Choroid plexus epithelial cell (primary cell): ENCODE measurements around the gene SMTNL2.
"Not testable (repeated sequence)": the region's sequence is repeated elsewhere in the genome, so short reads cannot be mapped to it uniquely, and the experiment has no call there.

Experiments
- DNase-seq: peaks from one replicate; pipeline ENCODE4 v3.0.0-alpha.2; 2010; ENCODE audit warnings: low read depth
- H3K4me3 ChIP-seq: 2 replicates; pipeline ENCODE4 v1.5.1; 2011; ENCODE audit warnings: low read depth, mild to moderate bottlenecking, control low read depth, low read length, moderate library complexity
- CTCF ChIP-seq: conservative IDR thresholded peaks from 2 replicates; pipeline ENCODE4 v1.5.1; 2011; ENCODE audit warnings: low read depth, mild to moderate bottlenecking, control low read depth, inconsistent platforms, low read length, moderate library complexity

SMTNL2 gene

GRCh38 chr17:4590981-4591453, 6.7 kb downstream of the SMTNL2 start:
- no peak overlapping the region for H3K4me3 ChIP-seq
- TF ChIP-seq CTCF = no peak
- DNase-seq = no peak

- H3K4me3 ChIP-seq = no peak overlapping the region
- TF ChIP-seq CTCF = no peak
- DNase-seq = peak; percentile 52
These were observed 7.2 kb downstream of the SMTNL2 start for GRCh38 chr17:4591529-4591928.

GRCh38 chr17:4592240-4593005, 8.1 kb downstream of the SMTNL2 start:
- DNase-seq = no peak
- no peak overlapping the region for H3K4me3 ChIP-seq
- TF ChIP-seq CTCF = no peak

GRCh38 chr17:4593021-4593421, 8.7 kb downstream of the SMTNL2 start:
- no peak overlapping the region for H3K4me3 ChIP-seq
- no peak for DNase-seq
- no peak for TF ChIP-seq CTCF

GRCh38 chr17:4594406-4594805, 10.1 kb downstream of the SMTNL2 start:
- no peak overlapping the region for H3K4me3 ChIP-seq
- TF ChIP-seq CTCF = no peak
- DNase-seq = no peak

GRCh38 chr17:4594931-4595684, 10.8 kb downstream of the SMTNL2 start:
- no peak overlapping the region for H3K4me3 ChIP-seq
- peak; percentile 26 for TF ChIP-seq CTCF
- DNase-seq = no peak

GRCh38 chr17:4595685-4596342, 11.5 kb downstream of the SMTNL2 start:
- not testable (repeated sequence) for DNase-seq, H3K4me3 ChIP-seq
